ENCODE measurements around the gene SDK1. TPM values are rescaled to one million over a fixed set of nuclear protein-coding genes. Genes with fewer than 3 reads are reported as not detected.
A peak's percentile ranks its signal among the peaks of the same experiment; 100 is the strongest.

SDK1 gene
- polyA plus RNA-seq, 1 donor from 2014 or later, result not detected

GRCh38 chr7:3979611-3980299 lies 678.7 kb downstream of the SDK1 start:
- H3K9me3 Mint-ChIP-seq, result peaks cover 0 to 11% (median 0%) of the 10 kb centered on the region in 3 donors
- H3K4me3 Mint-ChIP-seq, result no peak overlapping the region
- H3K4me1 Mint-ChIP-seq, result peaks cover 0 to 1% (median 0%) of the 10 kb centered on the region in 3 donors
- H3K27me3 Mint-ChIP-seq, result no peaks in the 10 kb centered on the region
- H3K36me3 Mint-ChIP-seq, result no peaks in the 10 kb centered on the region
- H3K27ac Mint-ChIP-seq, result no peak overlapping the region

GRCh38 chr7:3980300-3980643 lies 679.2 kb downstream of the SDK1 start:
- Mint-ChIP-seq H3K27me3 (no peaks in the 10 kb centered on the region), H3K36me3 (no peaks in the 10 kb centered on the region)

GRCh38 chr7:3981281-3981680 lies 680.2 kb downstream of the SDK1 start:
- Mint-ChIP-seq H3K4me1 (peaks cover 0 to 1% (median 0%) of the 10 kb centered on the region in 3 donors), H3K27ac (no peak overlapping the region), H3K9me3 (peaks cover 0 to 11% (median 0%) of the 10 kb centered on the region in 3 donors), H3K4me3 (no peak overlapping the region), H3K36me3 (no peaks in the 10 kb centered on the region), H3K27me3 (no peaks in the 10 kb centered on the region)

More at GRCh38 chr7:3980300-3980643, 679.2 kb downstream of the SDK1 start:
- peaks cover 0 to 11% (median 0%) of the 10 kb centered on the region in 3 donors for H3K9me3 Mint-ChIP-seq
- peaks cover 0 to 1% (median 0%) of the 10 kb centered on the region in 3 donors for H3K4me1 Mint-ChIP-seq
- no peak overlapping the region for H3K4me3 Mint-ChIP-seq
- H3K27ac Mint-ChIP-seq, result no peak overlapping the region

DNA sequence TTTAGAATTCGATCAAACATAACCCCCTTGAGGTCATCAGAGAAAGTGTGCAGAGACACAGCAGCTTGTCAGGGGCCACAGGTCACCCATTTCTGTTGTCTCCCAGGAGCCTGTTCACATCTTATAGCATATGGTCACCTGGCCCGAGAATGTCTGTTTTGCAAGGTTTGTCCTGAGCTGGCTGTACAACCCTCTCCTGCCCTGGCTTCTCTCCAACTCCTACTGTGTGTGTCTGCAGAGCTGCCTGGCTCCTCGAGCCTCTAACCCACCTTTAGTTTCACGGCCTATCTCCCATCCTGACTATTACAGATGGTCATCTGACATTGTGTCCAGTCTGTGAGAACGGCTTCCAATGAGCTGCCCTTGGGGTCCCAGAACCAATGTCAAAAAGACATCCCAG lies 683.4 kb downstream of the SDK1 start:
- Mint-ChIP-seq H3K36me3 (no peaks in the 10 kb centered on the region), H3K4me3 (no peak overlapping the region), H3K9me3 (peaks cover 0 to 8% (median 0%) of the 10 kb centered on the region in 3 donors), H3K27me3 (no peaks in the 10 kb centered on the region), H3K4me1 (no peaks in the 10 kb centered on the region), H3K27ac (no peak overlapping the region)

DNA sequence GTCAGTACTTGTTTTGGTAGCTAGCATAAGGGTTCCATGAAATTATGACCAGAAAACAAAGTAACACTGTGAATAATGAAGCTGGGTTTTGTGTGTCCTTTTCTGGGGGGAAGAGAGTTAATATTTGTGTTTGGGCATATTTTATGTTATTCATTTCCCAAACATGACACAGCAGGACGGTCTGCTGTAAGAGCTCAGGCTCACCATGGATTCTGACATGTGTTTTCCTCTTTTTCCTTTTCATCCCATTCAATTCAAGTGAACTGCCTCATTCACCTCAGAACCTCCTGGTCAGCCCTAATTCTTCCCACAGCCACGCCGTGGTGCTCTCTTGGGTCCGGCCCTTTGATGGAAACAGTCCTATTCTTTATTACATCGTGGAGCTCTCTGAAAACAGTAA lies 685.9 kb downstream of the SDK1 start:
- H3K36me3 Mint-ChIP-seq, result no peaks in the 10 kb centered on the region
- H3K27me3 Mint-ChIP-seq, result no peaks in the 10 kb centered on the region
- H3K9me3 Mint-ChIP-seq, result peaks cover 0 to 4% (median 3%) of the 10 kb centered on the region in 3 donors
- no peak overlapping the region for H3K4me3 Mint-ChIP-seq
- H3K4me1 Mint-ChIP-seq, result no peaks in the 10 kb centered on the region
- H3K27ac Mint-ChIP-seq, result no peak overlapping the region

- Mint-ChIP-seq H3K4me3 (no peak overlapping the region), H3K36me3 (no peaks in the 10 kb centered on the region), H3K27me3 (no peaks in the 10 kb centered on the region), H3K4me1 (no peaks in the 10 kb centered on the region), H3K27ac (no peak overlapping the region), H3K9me3 (peaks cover 0 to 4% (median 3%) of the 10 kb centered on the region in 3 donors)
Observed at GRCh38 chr7:3987426-3987927, 686.4 kb downstream of the SDK1 start.

DNA sequence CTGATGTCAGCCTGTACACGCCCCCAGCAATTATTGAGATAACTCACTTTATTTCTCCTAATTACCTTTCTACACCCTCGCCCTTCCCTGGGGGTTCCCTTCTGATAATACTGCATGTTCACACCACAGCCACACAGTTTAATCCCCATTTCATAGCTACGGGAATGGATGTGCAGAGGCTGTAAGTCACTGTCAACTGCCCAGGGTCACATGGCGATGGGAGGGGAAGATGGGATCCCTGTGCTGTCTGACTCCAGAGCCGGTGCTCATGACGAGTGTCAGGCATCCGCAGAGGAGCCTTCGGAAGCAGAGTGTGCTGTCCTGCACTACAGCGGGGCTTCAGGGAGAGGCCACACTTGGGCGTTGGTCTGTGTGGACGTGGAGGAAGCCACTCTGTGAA lies 688.7 kb downstream of the SDK1 start:
- peak overlapping the region in 1 of 3 donors; percentile 78 for H3K27ac Mint-ChIP-seq
- no peaks in the 10 kb centered on the region for H3K27me3 Mint-ChIP-seq
- no peak overlapping the region for H3K4me3 Mint-ChIP-seq
- no peaks in the 10 kb centered on the region for H3K36me3 Mint-ChIP-seq
- peaks cover 0 to 3% (median 0%) of the 10 kb centered on the region in 3 donors for H3K9me3 Mint-ChIP-seq
- H3K4me1 Mint-ChIP-seq, result no peaks in the 10 kb centered on the region

DNA sequence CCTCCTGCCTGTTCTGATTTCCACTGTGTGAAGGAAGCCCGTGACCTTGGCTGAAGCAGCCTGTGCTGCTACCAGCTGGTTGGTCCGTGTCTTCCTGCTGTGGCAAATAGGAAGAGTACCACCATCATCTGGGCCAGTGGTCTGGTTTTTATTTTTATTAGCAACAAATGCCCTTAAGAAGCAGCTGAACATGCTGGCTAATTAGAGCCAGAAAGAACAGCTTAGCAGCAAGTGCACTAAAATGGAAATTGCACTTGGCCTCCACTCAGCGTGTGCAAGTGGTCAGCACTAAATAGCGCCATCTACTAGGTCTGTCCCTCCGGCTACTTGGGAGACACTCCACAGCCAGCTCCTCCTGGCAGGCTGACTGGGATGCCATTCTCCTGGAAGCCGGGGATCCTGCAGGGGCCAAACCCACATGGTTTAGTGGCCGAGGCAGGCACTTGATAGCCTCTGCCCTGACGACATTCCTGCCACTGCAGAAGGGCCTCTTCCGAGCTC lies 690.7 kb downstream of the SDK1 start:
- Mint-ChIP-seq H3K9me3 (peaks cover 0 to 3% (median 2%) of the 10 kb centered on the region in 3 donors), H3K36me3 (no peaks in the 10 kb centered on the region), H3K4me1 (no peaks in the 10 kb centered on the region), H3K4me3 (no peak overlapping the region), H3K27me3 (peaks cover 5% of the 10 kb centered on the region), H3K27ac (no peak overlapping the region)

DNA sequence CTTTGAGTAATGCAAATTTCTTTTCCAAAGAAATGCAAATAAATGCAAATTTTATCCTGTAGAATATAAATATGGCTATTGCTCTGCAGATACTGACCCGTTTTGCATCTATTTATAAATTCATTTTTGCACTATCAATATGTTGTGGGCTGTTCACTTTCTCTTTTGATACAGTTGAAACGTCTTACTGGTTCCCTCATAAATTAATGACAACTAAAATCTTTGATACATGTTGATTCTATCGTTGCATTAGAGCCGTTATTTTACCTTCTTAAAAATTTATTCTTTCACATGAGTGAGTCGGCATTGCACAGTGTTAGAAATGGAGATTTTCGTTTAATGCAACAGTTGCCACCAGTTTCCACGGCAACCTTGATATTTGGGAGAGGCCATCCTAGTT lies 691.8 kb downstream of the SDK1 start:
- H3K27ac Mint-ChIP-seq, result no peak overlapping the region
- no peaks in the 10 kb centered on the region for H3K4me1 Mint-ChIP-seq
- peaks cover 5% of the 10 kb centered on the region for H3K27me3 Mint-ChIP-seq
- H3K9me3 Mint-ChIP-seq, result peaks cover 0 to 3% (median 2%) of the 10 kb centered on the region in 3 donors
- no peak overlapping the region for H3K4me3 Mint-ChIP-seq
- H3K36me3 Mint-ChIP-seq, result no peaks in the 10 kb centered on the region

GRCh38 chr7:3994764-3995163 lies 693.7 kb downstream of the SDK1 start:
- Mint-ChIP-seq H3K9me3 (peaks cover 0 to 2% (median under 1%) of the 10 kb centered on the region in 3 donors), H3K27ac (no peak overlapping the region), H3K36me3 (no peaks in the 10 kb centered on the region), H3K27me3 (peaks cover 5% of the 10 kb centered on the region), H3K4me3 (no peak overlapping the region), H3K4me1 (no peaks in the 10 kb centered on the region)

DNA sequence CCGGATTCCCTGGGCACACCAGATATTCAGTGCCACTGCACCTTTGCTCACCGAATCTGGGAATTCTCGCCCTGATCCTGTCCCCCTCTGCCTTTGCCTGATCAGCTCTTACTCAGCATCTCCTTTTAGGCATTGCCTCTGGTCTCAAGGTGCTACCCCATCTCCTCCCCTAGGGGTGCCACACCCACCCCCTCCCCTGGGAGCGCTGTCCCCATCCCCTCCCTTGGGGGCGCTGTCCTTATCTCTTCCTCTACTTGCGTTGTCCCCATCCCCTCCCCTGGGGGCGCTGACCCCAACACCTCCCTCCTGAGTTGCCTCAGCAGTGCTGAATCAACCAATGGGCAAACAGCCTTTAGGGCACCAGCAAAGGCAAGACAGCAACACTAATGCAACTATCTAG lies 694.1 kb downstream of the SDK1 start:
- Mint-ChIP-seq H3K4me1 (no peaks in the 10 kb centered on the region), H3K27ac (no peak overlapping the region), H3K9me3 (peaks cover 0 to 2% (median 0%) of the 10 kb centered on the region in 3 donors), H3K27me3 (peaks cover 5% of the 10 kb centered on the region), H3K36me3 (no peaks in the 10 kb centered on the region), H3K4me3 (no peak overlapping the region)

DNA sequence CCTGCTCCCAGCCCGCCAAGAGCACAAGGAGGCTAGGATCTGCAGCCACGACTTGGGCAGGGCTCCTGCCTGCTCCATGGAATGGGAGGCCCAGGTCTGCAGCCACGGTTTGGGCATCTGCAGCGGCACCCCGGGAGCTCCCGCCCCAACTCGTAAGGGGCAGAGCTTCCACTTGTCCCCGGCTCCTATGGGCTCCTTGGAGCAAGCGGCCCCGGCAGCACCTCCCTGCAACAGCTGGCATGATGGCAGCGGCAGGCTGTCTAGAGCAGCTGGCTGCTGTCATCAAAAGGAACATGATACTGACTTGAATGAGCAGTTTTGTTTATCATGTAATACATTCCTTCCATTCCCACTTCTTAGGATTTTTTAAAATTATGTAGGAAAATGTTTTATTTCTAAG lies 697.0 kb downstream of the SDK1 start:
- peaks cover 0 to 2% (median 0%) of the 10 kb centered on the region in 3 donors for H3K9me3 Mint-ChIP-seq
- peaks cover 5% of the 10 kb centered on the region for H3K27me3 Mint-ChIP-seq
- H3K4me3 Mint-ChIP-seq, result no peak overlapping the region
- H3K36me3 Mint-ChIP-seq, result no peaks in the 10 kb centered on the region
- no peaks in the 10 kb centered on the region for H3K4me1 Mint-ChIP-seq
- H3K27ac Mint-ChIP-seq, result no peak overlapping the region

DNA sequence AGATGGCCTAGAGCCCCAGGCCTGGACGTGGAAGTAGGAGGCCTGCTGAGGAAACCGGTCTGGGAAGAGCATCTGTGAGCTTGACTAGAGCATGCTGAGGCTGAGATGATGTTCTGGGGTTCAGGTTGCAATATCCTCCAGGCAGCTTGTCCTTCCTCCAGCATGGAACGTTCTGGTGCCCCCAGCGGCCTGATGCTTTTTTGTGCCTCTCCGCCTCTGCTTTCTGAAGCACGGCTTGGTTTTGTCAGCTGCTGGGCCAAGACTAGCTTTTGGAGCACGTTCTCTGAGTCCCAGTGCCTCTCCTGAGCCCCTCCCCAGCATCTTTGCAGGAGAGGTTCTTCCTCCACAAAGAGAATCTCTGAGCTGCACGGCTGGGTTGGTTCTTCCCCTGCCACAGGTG lies 699.1 kb downstream of the SDK1 start:
- H3K36me3 Mint-ChIP-seq, result no peaks in the 10 kb centered on the region
- H3K4me1 Mint-ChIP-seq, result no peaks in the 10 kb centered on the region
- H3K27ac Mint-ChIP-seq, result no peak overlapping the region
- no peak overlapping the region for H3K4me3 Mint-ChIP-seq
- peaks cover 5% of the 10 kb centered on the region for H3K27me3 Mint-ChIP-seq
- H3K9me3 Mint-ChIP-seq, result no peaks in the 10 kb centered on the region

- Mint-ChIP-seq H3K4me3 (no peak overlapping the region), H3K9me3 (no peaks in the 10 kb centered on the region), H3K27me3 (no peaks in the 10 kb centered on the region), H3K4me1 (no peaks in the 10 kb centered on the region), H3K27ac (no peak overlapping the region), H3K36me3 (no peaks in the 10 kb centered on the region)
Observed at GRCh38 chr7:4000934-4001333, 699.9 kb downstream of the SDK1 start.

GRCh38 chr7:4001742-4002141 lies 700.7 kb downstream of the SDK1 start:
- Mint-ChIP-seq H3K36me3 (no peaks in the 10 kb centered on the region), H3K4me3 (no peak overlapping the region), H3K9me3 (no peaks in the 10 kb centered on the region), H3K4me1 (no peaks in the 10 kb centered on the region), H3K27me3 (no peaks in the 10 kb centered on the region), H3K27ac (no peak overlapping the region)

- H3K27ac Mint-ChIP-seq, result no peak overlapping the region
- H3K36me3 Mint-ChIP-seq, result no peaks in the 10 kb centered on the region
- no peak overlapping the region for H3K4me3 Mint-ChIP-seq
- H3K27me3 Mint-ChIP-seq, result no peaks in the 10 kb centered on the region
- H3K4me1 Mint-ChIP-seq, result no peaks in the 10 kb centered on the region
- H3K9me3 Mint-ChIP-seq, result no peaks in the 10 kb centered on the region
Observed at GRCh38 chr7:4003503-4003902, 702.5 kb downstream of the SDK1 start.
